ENCODE measurements around the gene CEP290.

Gene CEP290, protein sequence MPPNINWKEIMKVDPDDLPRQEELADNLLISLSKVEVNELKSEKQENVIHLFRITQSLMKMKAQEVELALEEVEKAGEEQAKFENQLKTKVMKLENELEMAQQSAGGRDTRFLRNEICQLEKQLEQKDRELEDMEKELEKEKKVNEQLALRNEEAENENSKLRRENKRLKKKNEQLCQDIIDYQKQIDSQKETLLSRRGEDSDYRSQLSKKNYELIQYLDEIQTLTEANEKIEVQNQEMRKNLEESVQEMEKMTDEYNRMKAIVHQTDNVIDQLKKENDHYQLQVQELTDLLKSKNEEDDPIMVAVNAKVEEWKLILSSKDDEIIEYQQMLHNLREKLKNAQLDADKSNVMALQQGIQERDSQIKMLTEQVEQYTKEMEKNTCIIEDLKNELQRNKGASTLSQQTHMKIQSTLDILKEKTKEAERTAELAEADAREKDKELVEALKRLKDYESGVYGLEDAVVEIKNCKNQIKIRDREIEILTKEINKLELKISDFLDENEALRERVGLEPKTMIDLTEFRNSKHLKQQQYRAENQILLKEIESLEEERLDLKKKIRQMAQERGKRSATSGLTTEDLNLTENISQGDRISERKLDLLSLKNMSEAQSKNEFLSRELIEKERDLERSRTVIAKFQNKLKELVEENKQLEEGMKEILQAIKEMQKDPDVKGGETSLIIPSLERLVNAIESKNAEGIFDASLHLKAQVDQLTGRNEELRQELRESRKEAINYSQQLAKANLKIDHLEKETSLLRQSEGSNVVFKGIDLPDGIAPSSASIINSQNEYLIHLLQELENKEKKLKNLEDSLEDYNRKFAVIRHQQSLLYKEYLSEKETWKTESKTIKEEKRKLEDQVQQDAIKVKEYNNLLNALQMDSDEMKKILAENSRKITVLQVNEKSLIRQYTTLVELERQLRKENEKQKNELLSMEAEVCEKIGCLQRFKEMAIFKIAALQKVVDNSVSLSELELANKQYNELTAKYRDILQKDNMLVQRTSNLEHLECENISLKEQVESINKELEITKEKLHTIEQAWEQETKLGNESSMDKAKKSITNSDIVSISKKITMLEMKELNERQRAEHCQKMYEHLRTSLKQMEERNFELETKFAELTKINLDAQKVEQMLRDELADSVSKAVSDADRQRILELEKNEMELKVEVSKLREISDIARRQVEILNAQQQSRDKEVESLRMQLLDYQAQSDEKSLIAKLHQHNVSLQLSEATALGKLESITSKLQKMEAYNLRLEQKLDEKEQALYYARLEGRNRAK (N-terminal part only)

DNA sequence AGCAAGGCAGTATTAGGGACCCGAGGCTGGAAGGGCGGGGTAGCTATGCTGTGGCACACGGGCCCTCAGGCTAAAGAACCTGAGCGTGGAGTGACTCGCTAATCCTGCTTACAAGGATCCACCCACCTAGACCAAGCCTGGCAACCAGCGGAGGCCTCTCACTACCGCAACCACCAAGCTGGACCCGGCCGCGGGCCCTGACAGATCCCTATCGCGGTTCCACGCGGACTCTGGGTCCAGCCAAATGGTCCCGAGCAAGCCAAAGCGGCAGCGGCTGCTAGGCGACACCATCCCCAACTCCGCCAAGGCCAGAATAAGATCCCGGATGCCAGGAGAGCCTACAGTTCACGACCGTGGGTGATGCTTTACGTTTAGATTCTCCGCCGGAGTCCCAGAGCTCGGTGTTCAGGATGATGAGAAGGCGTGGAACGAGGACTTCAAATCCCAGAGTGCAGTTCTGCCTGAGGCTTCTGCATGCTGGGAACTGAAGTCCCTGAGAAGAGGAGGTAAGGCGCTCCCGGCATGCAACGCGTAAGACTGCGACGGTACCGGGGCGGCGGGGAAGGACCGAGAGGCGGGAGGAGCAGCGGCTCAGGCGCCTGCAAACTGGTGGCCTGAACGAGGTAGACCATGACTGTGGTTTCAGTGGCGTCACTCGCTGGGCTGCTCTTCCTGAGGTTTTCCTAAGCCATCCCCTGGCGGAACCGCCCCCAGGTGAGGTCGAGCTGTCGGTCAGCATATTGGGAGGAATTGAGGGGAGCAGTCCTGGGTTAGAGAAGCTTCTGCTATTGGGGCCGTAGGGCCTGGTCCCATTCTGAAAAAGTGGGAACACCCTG lies at the start of gene CEP290, which contains the start of gene TMTC3:
Gene CEP290, minus strand, starts transcription at position 315 of the 836 bp plus-strand sequence. CDS start 781 bp downstream, outside the sequence.
Gene TMTC3, plus strand, starts transcription at position 534 of the 836 bp plus-strand sequence. CDS start 6,009 bp downstream, outside the sequence.
- DNase-seq (ENCODE audit: low read depth in 2 of 2, low spot score in 1 of 2), result peak; percentile 73 to 83

DNA sequence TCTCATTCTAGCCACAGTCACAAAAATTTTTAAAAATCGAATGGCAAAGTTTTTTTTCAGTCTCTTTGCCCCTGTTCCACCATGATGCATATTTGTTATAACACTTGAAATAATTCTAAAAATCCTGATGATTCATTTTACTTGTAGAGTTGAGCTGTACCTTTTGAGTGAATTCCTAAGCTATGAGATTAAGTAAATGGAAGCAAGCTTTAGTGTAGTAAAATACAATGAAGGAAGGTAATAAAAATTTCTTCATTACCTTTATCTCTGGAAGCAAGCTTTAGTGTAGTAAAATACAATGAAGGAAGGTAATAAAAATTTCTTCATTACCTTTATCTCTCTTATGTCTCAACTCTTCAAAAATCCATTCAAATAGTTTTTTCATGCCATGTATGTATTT lies 46.3 kb upstream of the CEP290 start:
- no peak for DNase-seq (ENCODE audit: low read depth in 2 of 2, low spot score in 1 of 2)

DNA sequence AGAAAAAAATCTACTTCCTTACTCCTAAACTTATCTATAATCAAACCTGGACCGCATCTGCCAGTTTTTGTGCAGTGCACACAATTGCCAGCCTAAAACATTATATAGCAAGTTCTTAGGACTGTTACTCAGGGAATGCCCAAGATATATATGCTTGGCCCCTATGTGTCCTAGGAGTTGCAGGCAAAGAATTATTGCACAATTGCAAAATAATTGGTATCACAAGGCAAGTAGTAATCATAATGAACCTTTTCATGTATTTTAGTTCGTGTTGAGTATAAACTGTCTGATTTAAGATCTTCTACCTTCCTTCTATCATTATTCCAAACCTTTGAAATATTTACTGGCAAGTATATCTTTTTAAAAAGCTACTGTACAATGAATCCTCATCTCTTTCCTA lies 45.7 kb upstream of the CEP290 start:
- no peak for DNase-seq (ENCODE audit: low read depth in 2 of 2, low spot score in 1 of 2)

DNA sequence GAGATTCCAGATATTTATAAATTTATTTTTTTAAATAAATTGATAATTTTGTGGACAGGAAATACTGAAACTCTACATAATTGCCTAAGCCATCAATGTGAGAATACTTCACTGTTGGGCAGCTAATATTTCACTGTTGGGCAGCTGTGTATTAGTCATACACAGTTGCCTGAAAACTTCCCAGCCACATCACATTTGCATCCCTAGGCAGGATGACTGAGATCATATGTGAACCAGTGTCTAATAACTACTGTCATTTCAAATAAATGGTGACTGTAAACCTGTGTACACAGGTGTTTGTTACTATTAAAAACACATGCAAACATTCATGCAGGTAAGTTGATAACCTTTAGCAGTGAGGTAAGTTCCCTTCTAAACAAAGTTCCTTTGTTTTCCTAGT lies 44.1 kb upstream of the CEP290 start:
- no peak for DNase-seq (ENCODE audit: low read depth in 2 of 2, low spot score in 1 of 2)

DNA sequence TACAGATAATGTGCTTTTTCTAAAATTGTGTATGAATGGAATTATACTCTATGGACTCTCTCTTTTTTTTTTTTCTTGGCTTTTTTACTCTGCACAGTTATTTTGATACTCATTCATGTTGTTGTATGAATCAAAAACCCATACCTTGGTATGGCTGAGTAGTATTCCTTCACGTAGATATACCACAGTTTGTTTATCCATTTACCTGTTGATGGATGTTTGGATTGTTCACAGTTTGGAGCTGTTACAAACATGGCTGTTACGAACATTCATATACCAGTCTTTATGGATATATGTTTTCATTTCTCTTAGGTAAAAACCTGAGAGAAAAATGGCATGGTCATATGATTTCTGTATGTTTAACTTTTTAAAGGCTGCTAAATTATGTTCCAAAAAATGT lies 43.4 kb upstream of the CEP290 start:
- no peak for DNase-seq (ENCODE audit: low read depth in 2 of 2, low spot score in 1 of 2)

DNA sequence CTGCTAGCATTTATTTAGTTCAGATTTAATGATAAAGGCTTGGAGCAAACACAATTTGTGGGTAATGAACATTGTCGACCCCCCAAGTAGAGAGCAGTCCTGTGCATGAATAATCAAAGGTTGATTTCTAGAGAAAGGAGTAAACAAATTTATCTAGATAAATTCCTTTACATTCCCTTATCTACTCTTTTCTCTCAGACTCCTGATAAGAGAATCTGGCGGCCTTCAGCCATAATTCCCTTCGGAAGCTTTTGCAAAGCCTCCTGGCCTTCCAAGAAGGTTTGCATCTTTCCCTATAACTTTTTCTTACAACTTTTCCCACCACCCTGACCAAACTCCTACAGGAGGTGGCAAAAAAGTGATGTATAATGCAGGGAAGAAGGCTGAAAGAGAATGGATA lies 42.3 kb upstream of the CEP290 start:
- no peak for DNase-seq (ENCODE audit: low read depth in 2 of 2, low spot score in 1 of 2)

DNA sequence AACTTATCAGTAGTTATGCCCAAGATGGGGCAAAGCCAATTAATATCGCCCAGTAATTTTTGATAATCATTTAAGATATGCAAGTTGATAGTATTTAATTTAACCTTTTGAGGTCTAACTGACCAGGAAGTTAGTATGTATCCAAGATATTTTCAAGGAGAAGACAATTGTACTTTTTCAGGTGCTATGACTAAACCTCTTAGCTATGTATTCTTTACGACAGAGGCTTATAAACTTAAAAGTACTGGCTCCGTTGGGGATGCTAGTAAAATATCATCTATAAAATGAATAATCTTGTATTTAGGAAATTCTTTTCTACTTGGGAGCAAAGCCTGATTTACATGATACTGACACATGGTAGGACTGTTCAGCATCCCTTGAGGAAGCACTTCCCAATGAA lies 40.5 kb upstream of the CEP290 start:
- no peak for DNase-seq (ENCODE audit: low read depth in 2 of 2, low spot score in 1 of 2)

DNA sequence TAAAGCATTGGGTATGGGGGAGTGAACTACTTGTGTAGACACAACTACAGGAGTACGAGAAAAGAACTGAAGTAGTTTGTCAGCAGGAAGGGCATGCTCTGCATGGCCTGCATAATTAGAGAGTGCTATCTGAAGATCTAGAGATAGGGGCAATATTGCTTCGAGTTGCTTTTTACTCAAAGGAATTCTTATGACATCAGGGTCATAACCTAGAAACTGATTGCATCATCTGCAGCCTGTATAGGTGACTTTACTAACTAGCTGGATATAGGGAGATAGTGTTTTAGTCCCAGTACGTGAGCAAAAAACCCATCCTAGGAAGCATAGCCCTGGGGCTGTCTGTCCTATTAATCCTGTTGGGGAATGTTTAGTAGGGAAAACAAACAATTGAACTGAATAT lies 40.0 kb upstream of the CEP290 start:
- DNase-seq (ENCODE audit: low read depth in 2 of 2, low spot score in 1 of 2), result no peak

DNA sequence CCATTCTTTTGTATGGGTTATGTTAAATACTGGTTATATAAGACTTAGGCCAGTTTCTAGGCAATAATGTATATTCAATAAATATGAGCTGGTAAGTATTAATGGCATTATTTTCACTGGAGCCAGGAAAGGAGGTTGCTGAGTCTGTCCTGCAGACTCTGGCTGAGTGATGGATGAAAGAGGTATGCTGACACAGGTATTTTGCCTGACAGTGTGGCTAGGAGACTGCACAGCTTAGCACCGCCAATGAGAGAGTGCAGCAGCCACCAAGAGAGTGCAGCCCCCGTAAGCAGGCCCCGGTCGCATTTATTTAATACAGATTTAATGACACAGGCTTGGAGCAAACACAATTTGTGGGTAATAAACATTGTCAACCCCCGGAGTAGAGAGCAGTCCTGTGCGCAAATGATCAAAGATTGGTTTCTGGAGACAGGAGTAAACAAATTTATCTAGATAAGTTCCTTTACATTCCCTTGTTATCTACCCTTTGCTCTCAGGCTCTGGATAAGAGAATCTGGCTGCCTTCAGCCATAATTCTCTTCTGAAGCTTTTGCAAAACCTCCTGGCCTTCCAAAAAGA lies 37.6 kb upstream of the CEP290 start:
- DNase-seq (ENCODE audit: low read depth in 2 of 2, low spot score in 1 of 2), result no peak

DNA sequence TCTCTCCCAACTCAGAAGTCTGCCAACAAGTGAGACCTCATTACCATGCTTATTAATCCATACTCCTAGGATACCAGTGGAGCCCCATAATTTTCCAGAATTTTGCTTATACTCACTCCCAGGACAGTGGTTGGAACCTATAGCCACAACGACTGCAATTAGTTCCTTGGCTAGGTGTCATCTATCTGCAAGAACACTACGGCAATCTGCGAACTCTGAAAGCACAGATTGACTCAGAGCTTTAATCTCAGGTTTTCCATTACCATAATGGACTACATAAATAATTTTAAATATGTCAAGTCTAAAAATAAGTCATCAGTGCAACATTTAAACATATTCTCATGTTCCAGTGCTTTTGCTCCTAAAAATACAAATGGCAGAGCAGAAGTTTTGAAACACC lies 33.7 kb upstream of the CEP290 start:
- no peak for DNase-seq (ENCODE audit: low read depth in 2 of 2, low spot score in 1 of 2)

DNA sequence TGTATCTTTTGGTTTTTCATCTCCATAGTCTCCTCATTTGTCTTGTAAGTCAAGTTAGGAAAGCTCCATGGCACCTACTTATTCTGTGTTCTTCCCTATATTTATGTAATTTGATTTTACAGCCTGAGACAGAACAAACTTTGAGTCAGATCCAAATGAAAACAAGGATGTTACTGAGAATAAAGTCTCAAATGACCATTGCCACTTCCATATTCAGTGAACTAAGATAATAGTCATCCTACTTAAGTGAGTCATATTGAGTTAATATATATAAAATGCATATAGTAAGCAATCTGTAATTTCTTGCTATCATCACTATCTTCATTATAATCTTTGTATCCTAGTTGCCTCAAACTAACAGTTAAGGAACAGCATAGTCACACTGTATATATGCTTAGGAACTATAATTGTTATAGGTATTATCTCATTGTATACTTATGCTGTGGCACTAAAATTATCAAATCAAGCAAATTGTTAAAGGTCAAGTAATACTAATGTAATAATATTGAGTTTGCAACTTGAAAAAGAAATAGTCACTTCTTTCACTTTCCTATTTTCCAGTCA lies 31.0 kb upstream of the CEP290 start:
- no peak for DNase-seq (ENCODE audit: low read depth in 2 of 2, low spot score in 1 of 2)

DNA sequence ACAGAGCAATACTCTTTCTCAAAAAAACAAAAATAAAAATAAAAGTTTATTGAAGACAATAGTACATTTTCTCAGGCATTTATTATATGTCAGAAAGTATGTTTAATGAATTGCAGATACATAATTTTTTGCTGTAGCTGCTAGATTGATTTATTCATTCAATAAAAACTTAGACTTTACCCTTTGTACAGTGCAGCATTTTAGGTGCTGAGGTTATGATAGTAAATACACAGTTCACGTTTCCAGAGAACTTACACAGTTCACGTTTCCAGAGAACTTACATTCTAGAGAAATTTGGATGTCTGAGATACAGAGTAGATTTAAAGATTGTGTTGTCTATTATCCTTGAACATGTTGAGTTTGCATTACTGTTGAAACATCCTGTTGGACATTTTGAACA lies 25.5 kb upstream of the CEP290 start:
- DNase-seq (ENCODE audit: low read depth in 2 of 2, low spot score in 1 of 2), result no peak

DNA sequence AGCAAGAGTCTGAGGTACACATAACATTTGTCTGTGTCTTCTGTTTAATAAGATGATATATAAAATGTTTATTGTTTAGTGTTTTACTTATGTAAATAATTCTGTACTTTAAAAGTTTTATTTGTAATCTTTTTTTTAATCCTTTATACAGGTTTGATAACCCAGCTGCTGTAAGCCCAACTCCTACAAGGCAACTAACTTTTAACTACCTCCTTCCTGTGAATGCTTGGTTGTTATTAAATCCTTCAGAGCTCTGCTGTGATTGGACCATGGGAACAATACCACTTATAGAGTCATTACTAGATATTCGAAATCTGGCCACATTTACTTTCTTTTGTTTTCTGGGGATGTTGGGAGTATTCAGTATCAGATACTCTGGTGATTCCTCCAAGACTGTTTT lies 24.3 kb upstream of the CEP290 start:
- no peak for DNase-seq (ENCODE audit: low read depth in 2 of 2, low spot score in 1 of 2)

DNA sequence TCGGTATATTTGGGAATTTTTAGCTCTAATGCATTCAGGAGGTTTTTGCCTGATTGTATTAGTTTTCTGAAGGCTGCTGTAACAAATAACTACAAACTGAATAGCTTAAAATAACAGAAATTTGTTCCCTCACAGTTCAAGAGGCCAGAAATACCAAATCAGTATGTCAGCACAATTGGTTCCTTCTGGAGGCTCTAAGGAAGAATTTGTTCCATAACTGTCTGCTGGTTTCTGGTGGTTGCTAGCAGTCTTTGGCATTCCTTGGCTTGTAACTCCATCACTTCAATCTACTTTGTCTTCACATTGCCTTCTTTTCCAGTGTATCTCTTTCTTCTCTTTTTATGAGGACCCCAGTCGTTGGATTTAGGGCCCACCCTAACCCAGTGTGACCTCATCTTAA lies 21.5 kb upstream of the CEP290 start:
- no peak for DNase-seq (ENCODE audit: low read depth in 2 of 2, low spot score in 1 of 2)

DNA sequence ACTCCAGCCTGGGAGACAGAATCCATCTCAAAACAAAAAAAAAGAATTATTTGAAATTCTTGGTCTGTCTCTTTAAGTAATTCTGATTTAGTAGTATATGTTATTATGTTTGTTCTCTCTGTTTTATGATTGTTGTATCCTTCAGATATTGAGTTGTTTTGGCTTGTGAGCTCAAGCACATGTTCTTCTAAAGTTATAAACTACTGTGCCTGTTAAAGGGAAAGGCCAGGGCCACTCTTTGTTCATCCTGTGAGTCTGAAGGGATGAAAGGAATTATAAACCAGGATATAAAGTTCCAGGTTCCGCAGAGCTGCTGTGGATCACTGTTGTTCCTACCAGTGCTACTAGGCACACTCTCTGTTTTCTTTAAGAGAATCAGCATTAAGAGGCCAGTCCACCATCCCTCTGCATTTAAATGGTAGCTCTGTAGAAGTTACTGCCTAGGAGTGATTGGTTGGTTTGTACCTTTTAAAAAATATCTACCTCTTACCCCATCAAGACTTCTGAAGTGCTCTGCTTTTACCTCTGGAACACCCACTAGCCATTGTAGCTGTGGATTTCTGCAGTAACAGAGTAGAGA lies 14.3 kb upstream of the CEP290 start:
- no peak for DNase-seq (ENCODE audit: low read depth in 2 of 2, low spot score in 1 of 2)

DNA sequence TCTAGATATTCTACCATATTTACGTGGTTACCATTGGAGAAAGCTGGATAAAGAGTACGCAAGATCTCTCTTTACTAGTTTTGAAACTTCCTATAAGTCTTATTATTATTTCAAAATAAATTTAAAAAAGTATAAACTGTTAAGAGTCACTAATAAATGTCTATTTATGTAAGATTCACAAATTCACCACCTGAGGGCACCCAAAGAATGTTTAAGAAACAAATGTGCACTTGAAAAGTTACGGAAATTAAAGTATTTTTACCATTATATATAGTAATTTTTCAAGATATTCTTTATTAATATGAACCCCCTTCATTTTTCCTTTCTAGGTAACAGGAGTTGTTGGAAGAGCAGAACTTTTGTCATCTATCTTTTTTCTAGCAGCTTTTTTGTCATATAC lies 12.1 kb upstream of the CEP290 start:
- no peak for DNase-seq (ENCODE audit: low read depth in 2 of 2, low spot score in 1 of 2)

DNA sequence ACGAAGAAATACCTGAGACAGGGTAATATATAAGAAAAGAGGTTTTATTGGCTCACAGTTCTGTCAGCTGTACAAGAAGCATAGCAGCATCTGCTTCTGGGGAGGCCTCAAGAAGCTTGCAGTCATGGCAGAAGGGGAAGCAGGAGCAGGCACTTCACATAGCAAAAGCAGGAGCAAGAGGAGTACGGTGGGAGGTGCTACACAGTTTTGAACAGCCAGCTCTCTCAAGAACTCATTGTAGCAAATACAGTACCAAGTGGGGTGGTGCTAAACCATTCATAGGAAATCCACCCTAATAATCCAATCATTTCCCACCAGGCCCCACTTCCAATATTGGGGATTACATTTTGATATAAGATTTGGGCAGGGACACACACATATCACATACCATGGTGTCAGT lies 8.2 kb upstream of the CEP290 start:
- no peak for DNase-seq (ENCODE audit: low read depth in 2 of 2, low spot score in 1 of 2)

DNA sequence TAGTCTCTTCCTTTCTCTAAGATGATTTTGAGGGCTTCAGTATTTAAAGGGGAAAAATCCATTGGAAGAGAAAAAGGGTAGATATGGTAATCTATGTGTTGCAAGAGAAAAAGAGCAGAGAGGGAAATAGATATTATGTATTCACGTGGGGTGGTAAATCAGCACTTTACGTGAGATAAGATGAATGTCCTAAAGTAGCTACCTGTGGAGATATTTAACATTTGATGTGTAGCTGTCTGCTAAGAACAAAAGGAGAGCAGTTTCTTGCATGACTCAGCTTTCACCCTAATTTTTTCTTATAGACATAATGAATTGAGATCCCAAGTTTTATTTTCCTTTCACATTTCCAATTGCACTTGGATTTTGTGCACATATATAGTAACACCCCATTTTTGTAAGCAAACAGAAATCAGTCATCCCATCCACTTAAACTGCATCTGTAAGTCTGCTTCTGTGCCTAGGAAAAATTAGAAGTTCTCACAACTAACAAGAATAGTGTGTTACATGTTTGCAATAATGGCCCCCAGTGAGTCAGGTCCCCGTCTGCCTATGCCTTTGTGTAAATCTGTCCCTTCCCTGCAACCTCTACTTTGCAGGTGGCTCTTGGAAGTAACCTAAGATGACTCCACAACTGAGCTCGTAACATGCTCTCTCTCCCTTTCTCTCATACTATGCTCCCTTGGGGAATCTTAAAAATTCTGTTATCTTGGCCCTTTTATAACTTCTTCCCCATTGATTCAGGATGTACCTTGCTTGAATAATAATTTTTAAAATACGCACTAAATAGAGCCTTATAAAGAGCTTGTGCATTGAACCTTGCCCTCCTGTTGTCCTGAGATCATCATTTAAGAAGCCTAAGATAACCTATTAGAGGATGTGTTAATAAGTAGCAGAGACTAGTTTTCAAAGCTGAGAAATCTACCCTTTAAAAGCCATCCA lies 3.9 kb upstream of the CEP290 start:
- DNase-seq (ENCODE audit: low read depth in 2 of 2, low spot score in 1 of 2), result no peak
